Measurements from ENCODE around the gene IQGAP2.

DNA sequence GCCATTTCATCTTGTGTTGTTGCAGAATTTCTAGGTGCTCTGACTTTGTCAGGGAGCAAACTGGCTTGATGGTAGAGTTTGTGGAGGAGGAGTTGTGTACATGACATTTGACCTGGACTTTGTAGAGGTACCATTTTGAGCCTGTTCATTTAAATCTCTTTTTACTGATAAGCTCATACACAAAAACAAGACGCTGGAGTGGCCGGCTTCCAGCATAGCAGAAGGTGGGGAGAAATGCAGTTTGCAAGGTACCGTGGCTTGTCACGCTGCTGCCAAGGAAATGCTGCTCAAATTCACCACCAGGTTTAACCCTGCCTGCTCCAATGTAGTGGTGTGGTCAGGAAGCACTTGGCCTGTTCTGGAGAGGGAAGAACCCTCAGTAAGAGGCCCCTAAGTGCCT is 18.9 kb upstream of the IQGAP2 start:
- TF ChIP-seq, protein P1, sequence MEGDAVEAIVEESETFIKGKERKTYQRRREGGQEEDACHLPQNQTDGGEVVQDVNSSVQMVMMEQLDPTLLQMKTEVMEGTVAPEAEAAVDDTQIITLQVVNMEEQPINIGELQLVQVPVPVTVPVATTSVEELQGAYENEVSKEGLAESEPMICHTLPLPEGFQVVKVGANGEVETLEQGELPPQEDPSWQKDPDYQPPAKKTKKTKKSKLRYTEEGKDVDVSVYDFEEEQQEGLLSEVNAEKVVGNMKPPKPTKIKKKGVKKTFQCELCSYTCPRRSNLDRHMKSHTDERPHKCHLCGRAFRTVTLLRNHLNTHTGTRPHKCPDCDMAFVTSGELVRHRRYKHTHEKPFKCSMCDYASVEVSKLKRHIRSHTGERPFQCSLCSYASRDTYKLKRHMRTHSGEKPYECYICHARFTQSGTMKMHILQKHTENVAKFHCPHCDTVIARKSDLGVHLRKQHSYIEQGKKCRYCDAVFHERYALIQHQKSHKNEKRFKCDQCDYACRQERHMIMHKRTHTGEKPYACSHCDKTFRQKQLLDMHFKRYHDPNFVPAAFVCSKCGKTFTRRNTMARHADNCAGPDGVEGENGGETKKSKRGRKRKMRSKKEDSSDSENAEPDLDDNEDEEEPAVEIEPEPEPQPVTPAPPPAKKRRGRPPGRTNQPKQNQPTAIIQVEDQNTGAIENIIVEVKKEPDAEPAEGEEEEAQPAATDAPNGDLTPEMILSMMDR (IDR thresholded peaks at IDR 0.05; ENCODE audit: low read depth, low read length, poor library complexity, severe bottlenecking) = no peak
- no peak for TF ChIP-seq EZH2phosphoT487 (IDR thresholded peaks at IDR 0.05; ENCODE audit: borderline replicate concordance, low read length)

Data from DOHH2 (cell line).